Measurements from ENCODE around the gene CMAS.
"Not testable (repeated sequence)": the region's sequence is repeated elsewhere in the genome, so short reads cannot be mapped to it uniquely, and the experiment has no call there.

Gene CMAS

GRCh38 chr12:22046090-22046967, at the start of gene CMAS:
CMAS (plus strand) TSS chr12:22046218; CDS start chr12:22046304, 86 bp downstream.
- peak; percentile 7 to 54 for DNase-seq

- DNase-seq, result no peak
Measured at GRCh38 chr12:21998295-21998694, 47.7 kb upstream of the CMAS start.

GRCh38 chr12:21998782-21999181, 47.2 kb upstream of the CMAS start:
- DNase-seq, result no peak

GRCh38 chr12:22002430-22002829, 43.6 kb upstream of the CMAS start:
- DNase-seq, result no peak

GRCh38 chr12:22007794-22008193, 38.2 kb upstream of the CMAS start:
- not testable (repeated sequence) for DNase-seq

- no peak for DNase-seq
Measured at GRCh38 chr12:22008196-22008595, 37.8 kb upstream of the CMAS start.

- no peak for DNase-seq
Measured at GRCh38 chr12:22014041-22014782, 31.8 kb upstream of the CMAS start.

- DNase-seq, result no peak
Measured at GRCh38 chr12:22014783-22015144, 31.3 kb upstream of the CMAS start.

GRCh38 chr12:22016982-22017381, 29.0 kb upstream of the CMAS start:
- DNase-seq, result no peak

GRCh38 chr12:22018860-22019259, 27.2 kb upstream of the CMAS start:
- DNase-seq, result no peak

GRCh38 chr12:22023489-22023888, 22.5 kb upstream of the CMAS start:
- not testable (repeated sequence) for DNase-seq

- no peak for DNase-seq
Measured at GRCh38 chr12:22029491-22029890, 16.5 kb upstream of the CMAS start.

GRCh38 chr12:22029991-22030390, 16.0 kb upstream of the CMAS start:
- no peak for DNase-seq

- no peak for DNase-seq
Measured at GRCh38 chr12:22032732-22033131, 13.3 kb upstream of the CMAS start.

- DNase-seq, result no peak
Measured at GRCh38 chr12:22034709-22035506, 11.1 kb upstream of the CMAS start.

- DNase-seq, result no peak
Measured at GRCh38 chr12:22037947-22038346, 8.1 kb upstream of the CMAS start.

GRCh38 chr12:22038734-22039133, 7.3 kb upstream of the CMAS start:
- DNase-seq, result no peak

GRCh38 chr12:22039361-22039760, 6.7 kb upstream of the CMAS start:
- DNase-seq, result no peak

GRCh38 chr12:22042976-22043669, 2.9 kb upstream of the CMAS start:
- no peak for DNase-seq

GRCh38 chr12:22043943-22044342, 2.1 kb upstream of the CMAS start:
- no peak for DNase-seq

- DNase-seq, result no peak
Measured at GRCh38 chr12:22044391-22044790, 1.6 kb upstream of the CMAS start.

- DNase-seq, result no peak
Measured at GRCh38 chr12:22046968-22047390, 961 bp downstream of the CMAS start.

- DNase-seq, result no peak
Measured at GRCh38 chr12:22047494-22047893, 1.5 kb downstream of the CMAS start.

Data from SHP77 (cell line).